GM19455 (cell line): ENCODE data around the gene PRR23B.
"Not testable (repeated sequence)": the region's sequence is repeated elsewhere in the genome, so short reads cannot be mapped to it uniquely, and the experiment has no call there.

Experiments used
- ATAC-seq: cut with Tn5 transposase; IDR thresholded peaks from one replicate; pipeline ENCODE4 v1.9.1; 2021; ENCODE audit not compliant: unreplicated experiment

PRR23B gene

GRCh38 chr3:139020868-139021234 is at the start of gene PRR23B:
PRR23B (minus strand) TSS chr3:139020926; CDS start chr3:139020661, 265 bp downstream.
- no peak for ATAC-seq

GRCh38 chr3:139062918-139063317 is 42.2 kb upstream of the PRR23B start:
- no peak for ATAC-seq

- no peak for ATAC-seq
Observed at GRCh38 chr3:139052802-139053600, 32.3 kb upstream of the PRR23B start.

GRCh38 chr3:139044366-139045210 is 23.9 kb upstream of the PRR23B start, which contains the start of gene PRR23C:
PRR23C (minus strand) TSS chr3:139044892; CDS start chr3:139044620, 272 bp downstream.
- ATAC-seq: no peak

GRCh38 chr3:139043554-139044365 is 23.0 kb upstream of the PRR23B start:
- ATAC-seq: no peak

- no peak for ATAC-seq
Observed at GRCh38 chr3:139037478-139037877, 16.8 kb upstream of the PRR23B start.

GRCh38 chr3:139032326-139033002 is 11.7 kb upstream of the PRR23B start:
- no peak for ATAC-seq

- ATAC-seq: not testable (repeated sequence)
Observed at GRCh38 chr3:139030576-139030975, 9.8 kb upstream of the PRR23B start.

GRCh38 chr3:139024968-139025367 is 4.2 kb upstream of the PRR23B start:
- no peak for ATAC-seq

- ATAC-seq: no peak
Observed at GRCh38 chr3:139020036-139020867, 474 bp downstream of the PRR23B start.

- ATAC-seq: no peak
Observed at GRCh38 chr3:139016430-139017048, 4.2 kb downstream of the PRR23B start.

- ATAC-seq: no peak
Observed at GRCh38 chr3:139006051-139006716, 14.5 kb downstream of the PRR23B start, which contains the start of gene PRR23A. PRR23A (minus strand) TSS chr3:139006268; CDS start chr3:139006268, 0 bp downstream.

GRCh38 chr3:139005356-139005993 is 15.3 kb downstream of the PRR23B start:
- ATAC-seq: no peak

- no peak for ATAC-seq
Observed at GRCh38 chr3:138995706-138996105, 25.0 kb downstream of the PRR23B start.

GRCh38 chr3:138987181-138987580 is 33.5 kb downstream of the PRR23B start:
- no peak for ATAC-seq

- no peak for ATAC-seq
Observed at GRCh38 chr3:138985932-138986331, 34.8 kb downstream of the PRR23B start.

GRCh38 chr3:138984816-138985215 is 35.9 kb downstream of the PRR23B start:
- no peak for ATAC-seq

GRCh38 chr3:138976047-138976446 is 44.7 kb downstream of the PRR23B start:
- no peak for ATAC-seq
